GM18505 (cell line): Measurements from ENCODE around the gene FAM149A.

Experiments used
- ATAC-seq: cut with Tn5 transposase; IDR thresholded peaks from one replicate; pipeline ENCODE4 v1.9.1; 2021; ENCODE audit not compliant: unreplicated experiment
- POLR2A ChIP-seq: IDR thresholded peaks from 4 replicates; pipeline ENCODE4 v1.6.1; 2011; ENCODE audit warnings: borderline replicate concordance; ENCODE audit not compliant: insufficient read depth, insufficient read length; ENCODE audit errors: extremely low read depth

Gene FAM149A

DNA sequence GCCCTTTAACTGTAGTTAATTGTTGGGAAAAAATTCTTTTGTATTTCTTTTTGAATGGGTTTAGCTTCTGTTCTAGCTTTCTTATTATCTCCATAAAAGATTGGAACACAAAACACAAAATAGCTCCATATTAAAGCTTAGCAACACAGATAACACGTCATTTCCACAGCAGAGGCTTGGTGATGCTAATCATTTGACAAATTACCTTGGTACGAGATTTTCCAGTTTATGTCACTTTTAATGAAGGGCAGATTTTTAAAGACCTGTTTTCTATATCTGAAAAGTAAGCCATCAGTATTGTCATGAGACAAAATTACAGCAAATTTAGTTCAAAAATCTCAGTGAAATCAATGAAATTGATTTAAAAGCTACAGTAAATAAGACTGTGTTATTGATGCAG, 27.4 kb downstream of the FAM149A start:
- TF ChIP-seq POLR2A = no peak
- ATAC-seq = no peak

DNA sequence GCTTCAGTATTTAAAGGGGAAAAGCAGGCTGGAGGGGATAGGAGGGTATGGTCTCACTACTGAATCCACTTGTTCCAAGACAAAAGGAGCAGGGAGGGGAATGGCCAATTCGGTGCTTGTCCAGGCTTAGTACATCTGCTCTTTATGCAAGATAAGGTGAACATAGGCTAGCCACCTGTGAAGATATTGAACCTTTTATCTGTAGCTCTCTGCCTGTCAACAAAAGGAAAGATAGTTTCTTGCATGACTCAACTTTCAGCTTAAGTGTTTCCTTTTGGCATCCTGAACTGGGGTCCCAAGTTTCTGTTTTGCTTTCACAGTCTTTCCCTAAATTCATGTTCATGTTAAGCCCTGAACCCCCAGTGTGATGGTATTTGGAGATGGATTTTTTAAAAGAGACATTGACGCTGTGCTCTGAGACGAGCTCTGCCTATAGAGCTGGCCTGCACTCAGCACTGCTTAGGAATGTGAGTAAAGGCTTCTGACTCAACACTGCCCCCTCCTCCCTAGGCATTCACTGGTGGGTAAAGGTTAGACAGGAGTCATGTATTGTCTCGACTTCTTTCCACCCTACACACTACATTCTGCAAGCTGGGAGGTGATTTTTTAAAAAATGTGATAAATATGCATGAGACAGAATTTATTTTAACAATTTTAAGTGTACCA, 28.2 kb downstream of the FAM149A start:
- no peak for ATAC-seq
- no peak for TF ChIP-seq POLR2A

DNA sequence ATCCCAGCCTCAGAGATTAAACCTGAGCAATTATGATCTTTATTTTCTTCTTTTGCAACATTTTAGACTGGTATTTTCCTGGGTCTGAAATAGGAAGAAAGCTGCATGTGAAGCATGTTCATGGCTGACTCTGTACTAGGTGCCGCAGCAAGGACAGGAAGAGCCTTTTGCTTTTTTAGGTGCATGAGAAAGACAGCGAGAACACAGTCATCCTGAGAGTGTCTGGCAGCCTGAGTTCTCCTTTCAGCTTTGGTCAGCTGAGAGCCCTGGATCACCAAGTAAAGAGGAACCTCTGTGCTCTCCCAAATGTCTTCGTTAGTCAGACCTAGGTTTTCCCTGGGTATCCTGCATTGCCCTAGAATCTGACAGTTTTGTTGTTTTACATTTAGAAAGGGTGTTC, 29.8 kb downstream of the FAM149A start:
- peak; percentile 99 for ATAC-seq

DNA sequence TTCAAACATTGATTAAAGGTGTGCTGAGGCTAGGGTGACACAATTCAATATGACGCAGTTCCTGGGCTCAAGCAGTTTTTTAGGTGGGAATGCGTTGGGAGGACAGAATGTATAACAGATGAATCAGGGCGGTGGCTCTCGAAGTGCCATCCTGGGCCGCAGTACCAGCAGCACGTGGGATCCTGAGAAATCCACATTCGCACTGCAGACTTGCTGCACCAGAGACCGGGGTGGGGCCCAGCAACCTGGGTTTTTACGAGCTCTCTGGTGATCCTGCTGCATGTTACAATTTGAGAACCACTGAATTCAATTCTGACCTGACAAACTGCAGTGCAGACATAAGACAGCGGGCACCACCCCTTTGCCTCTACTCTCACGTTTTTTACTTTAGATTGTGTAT, 30.4 kb downstream of the FAM149A start:
- TF ChIP-seq POLR2A = no peak
- no peak for ATAC-seq

More for the DNA sequence above, 29.8 kb downstream of the FAM149A start:
- TF ChIP-seq POLR2A = no peak

DNA sequence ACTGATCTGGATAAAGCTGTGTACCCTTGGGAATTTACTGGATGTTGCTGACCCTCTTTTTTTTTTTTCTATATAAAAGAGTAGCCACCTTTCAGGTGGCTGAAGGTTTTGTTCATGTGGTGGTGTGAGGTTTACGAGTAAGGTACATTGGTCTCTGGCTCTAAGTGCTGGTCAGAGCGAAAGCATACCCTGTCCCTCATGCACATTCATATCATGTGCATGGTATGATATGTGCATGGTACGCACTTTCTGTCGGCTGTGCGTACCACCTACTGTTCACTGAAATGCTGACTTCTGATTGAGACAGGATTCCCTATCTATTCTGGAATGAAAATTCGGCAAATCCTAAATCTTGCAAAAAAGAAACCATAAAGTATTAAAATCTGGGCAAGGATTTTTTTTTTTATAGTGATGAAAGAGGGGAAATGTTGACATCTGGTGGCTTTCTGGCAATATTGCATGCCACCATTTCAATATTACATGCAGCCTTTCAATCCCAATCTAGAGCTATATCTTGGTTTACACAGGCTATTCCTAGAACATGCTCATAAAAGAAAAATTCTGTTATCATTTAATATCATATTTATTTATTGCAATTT, 32.8 kb downstream of the FAM149A start:
- ATAC-seq = no peak
- no peak for TF ChIP-seq POLR2A

DNA sequence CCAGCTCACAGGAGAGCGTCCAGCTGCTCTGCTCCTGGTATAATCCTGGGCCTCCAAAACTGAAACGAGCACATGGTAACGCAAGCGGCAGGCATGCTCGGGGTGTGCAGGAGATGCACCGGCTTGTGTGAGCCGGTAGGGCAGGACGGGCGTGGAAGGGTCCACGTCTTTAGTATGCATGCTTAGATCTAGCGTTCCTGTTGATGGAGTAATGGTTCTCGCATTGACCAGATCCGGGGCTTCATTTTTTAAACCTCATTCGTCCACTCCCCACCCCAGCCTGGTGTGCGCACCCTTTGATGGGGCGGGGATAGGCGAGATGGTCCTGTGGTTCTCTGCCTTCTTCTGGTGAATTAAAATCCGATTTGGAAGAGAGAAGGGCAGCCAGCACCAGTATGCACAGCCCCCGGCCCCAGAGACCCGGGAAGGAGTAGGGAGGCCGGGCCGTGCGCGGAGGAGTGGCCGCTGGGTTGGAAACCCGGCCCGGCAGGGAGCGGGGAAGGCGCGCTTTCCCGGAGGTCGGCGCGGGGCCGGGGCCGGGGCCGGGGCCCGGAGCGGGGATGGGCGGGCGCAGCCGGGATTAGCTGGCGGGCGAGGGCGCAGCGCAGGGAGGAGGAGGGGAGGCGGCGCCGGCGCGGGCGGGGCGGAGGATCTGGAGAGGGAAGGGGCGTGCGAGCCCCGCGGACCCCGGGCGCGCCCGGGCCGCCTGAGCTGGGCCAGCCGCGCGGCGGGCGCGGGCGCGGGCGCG, 39.9 kb downstream of the FAM149A start:
- TF ChIP-seq POLR2A = no peak
- ATAC-seq = peak; percentile 58

DNA sequence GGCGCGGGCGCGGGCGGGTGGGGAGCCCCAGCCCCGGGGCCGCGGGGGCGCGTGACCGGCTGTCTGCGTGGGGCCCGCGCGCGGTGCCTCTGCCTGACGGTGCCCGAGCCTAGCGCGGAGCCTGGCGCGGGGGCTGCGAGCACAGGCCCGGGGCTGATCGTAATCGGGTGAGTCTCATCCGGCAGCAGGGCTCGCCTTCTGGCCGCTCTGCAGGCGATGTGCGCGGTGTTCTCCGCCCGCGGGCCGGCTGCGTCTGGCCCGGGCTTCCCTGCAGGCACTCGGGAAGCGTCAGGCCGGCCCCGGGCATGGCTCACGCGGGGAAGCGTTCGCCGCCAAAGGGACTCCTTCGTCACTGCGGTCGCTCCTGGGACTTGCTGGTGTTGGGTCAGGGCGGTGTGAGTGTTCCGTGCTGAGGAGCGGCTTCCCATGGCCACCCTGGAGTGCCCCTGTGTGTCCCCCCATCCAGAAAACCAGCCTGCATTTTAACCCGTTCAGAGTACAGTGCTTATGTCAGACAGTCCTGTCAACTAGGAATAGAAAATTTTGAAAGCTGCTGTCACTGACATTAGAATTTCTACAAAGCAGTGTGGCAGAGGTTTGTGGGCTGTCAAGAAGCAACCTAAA, 40.6 kb downstream of the FAM149A start:
- no peak for TF ChIP-seq POLR2A
- peak; percentile 49 for ATAC-seq

DNA sequence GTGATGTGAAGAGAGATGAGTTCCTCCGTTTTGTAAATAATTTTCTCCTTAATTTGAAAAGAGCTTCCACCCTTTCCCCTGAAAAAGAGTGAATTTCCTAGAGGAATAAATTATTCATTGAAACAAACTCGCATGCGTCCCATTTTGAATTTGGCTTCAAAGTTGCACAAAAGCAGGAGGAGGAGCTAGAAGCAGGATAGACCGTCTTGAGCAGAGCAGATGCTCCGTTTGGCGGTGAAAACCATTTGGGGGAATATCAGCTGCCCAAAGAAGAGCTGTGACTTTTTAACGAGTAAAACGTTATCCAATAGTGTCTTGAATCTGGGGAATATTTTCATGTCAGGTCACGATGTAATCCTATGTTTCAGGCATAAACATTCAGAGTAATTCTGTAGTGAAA, 42.0 kb downstream of the FAM149A start:
- TF ChIP-seq POLR2A = no peak
- no peak for ATAC-seq

DNA sequence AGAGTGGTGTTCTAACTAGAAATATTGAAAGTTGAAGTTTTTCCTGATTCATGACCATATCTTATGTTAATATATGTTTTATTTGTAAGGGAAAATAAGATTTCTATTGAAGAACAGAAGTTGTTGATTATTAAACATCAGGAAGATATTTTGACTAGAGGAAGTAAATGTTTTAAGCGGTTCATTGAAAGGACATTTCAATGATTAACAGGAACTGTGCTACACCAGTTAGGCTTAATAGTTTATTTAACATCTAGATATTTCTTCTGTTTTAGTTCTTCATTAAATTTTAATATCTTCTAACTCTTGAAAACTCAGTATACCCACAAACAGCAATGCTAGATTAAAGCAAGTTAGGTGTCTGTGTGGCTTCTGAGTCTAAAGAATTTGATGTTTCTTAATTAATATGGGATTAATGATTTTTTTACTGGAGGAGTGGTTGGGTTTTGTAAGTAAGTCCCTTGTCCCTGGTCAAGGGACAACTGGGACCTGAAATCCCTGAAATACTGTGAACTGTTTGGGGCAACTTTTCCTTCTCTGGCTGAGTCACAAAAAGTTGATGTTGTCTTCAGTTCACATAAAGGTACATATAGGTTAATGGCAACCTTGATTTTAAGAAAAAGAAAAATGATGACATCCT, 44.0 kb downstream of the FAM149A start:
- TF ChIP-seq POLR2A = no peak
- no peak for ATAC-seq

DNA sequence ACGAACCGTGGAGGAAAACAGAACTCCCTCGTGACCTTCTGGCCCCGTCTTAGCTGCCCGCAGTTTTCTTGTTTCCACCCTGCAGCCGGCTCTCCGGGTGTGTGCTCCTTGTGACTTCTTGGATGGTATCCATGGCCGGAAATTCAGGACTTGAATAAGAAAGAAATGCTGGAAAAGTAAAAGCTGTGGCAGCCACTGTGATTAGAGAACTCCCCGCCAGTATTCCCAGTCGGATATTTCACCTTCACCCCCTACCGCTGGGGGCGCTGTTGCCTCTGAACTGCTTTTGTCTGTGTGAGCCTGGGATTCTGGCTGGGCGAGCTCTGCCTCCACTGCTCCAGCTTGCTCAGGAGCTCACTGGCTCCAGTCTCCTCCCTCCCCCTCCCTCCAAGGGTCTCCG, 45.4 kb downstream of the FAM149A start:
- TF ChIP-seq POLR2A = no peak
- ATAC-seq = no peak

DNA sequence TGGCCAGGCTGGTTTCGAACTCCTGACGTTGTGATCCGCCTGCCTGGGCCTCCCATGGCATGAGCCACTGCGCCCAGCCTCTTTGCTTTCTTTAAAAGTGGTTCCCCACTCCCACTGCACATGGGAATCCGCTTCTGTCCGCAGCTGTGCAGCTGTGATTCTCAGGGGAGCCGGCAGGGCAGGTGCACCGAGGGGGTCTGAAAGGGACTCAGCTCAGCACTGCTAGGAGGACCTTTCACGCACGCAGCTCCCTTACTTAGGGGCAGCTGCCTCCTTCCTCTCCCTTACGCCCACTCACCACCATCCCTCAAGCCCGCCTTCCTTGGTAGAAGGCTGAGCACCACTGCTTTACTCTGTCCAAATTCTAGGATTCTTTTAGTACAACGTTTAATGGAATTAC, 46.4 kb downstream of the FAM149A start:
- no peak for ATAC-seq
- no peak for TF ChIP-seq POLR2A

DNA sequence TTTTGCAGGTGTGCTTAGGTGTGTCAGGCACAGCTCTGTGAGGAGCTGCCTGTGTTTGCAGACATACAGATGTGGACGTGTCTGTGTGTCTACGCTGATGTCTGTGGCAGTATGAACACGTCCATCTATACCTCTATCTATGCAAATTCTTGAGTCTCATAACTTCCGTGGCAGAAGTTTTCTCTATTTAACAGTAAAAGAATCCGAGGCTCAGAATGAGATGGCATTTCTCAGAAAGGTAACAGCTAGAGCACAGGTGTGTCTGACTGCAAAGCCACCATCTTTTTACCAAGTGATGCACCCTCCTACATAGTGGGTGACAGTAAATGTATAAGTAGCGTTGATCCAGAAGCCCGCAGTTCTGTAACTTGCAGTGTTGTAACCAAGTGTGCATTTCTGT, 47.0 kb downstream of the FAM149A start:
- no peak for ATAC-seq
- TF ChIP-seq POLR2A = no peak
